Measurements from ENCODE around the gene AGBL1.

The AGBL1 gene

DNA sequence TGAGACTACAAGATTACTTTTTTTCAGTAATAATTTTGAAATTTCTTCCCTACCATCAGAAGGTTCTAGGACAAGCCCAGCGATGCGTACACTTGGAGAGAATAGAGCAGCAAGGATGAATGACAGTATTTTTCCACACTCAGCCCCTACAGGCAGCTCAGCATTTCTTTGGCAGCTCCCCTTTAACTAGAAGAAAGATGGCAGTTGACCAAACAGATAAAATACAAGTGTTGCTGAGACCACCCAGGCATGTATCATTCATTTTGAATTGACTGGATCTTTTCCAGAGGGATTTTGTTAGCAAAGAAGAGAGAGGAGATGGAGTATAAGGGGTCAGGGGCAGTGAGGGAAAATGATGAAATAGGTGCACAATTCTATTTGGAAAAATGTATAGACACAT lies 761.3 kb downstream of the AGBL1 start:
- Histone ChIP-seq H3K27me3 (ENCODE audit: insufficient read depth, low read length, poor library complexity) (no peaks in the 10 kb centered on the region), H3K4me3 (ENCODE audit: low read depth in 1 of 2, low read length in 2 of 2) (no peak overlapping the region), H3K4me1 (ENCODE audit: insufficient read depth, low read length) (no peaks in the 10 kb centered on the region), H2AFZ (ENCODE audit: low read depth, low read length) (no peak overlapping the region), H3K9ac (ENCODE audit: low read depth, low read length) (no peak overlapping the region), H3K4me2 (ENCODE audit: insufficient read depth, low read length) (no peak overlapping the region), H4K20me1 (ENCODE audit: insufficient read depth, low read length) (no peaks in the 10 kb centered on the region), H3K79me2 (ENCODE audit: insufficient read depth, low read length) (no peaks in the 10 kb centered on the region), H3K27ac (ENCODE audit: low read length) (no peak overlapping the region), H3K9me3 (ENCODE audit: insufficient read depth, low read length, severe bottlenecking) (no peaks in the 10 kb centered on the region), H3K36me3 (ENCODE audit: insufficient read depth, low read length) (no peaks in the 10 kb centered on the region)
- DNase-seq (no peak), ATAC-seq (ENCODE audit: insufficient read depth, low read depth) (no peak)
- no peak for TF ChIP-seq EZH2 (IDR thresholded peaks at IDR 0.05; ENCODE audit: borderline replicate concordance, low read depth, low read length, severe bottlenecking)
- TF ChIP-seq, protein P1, sequence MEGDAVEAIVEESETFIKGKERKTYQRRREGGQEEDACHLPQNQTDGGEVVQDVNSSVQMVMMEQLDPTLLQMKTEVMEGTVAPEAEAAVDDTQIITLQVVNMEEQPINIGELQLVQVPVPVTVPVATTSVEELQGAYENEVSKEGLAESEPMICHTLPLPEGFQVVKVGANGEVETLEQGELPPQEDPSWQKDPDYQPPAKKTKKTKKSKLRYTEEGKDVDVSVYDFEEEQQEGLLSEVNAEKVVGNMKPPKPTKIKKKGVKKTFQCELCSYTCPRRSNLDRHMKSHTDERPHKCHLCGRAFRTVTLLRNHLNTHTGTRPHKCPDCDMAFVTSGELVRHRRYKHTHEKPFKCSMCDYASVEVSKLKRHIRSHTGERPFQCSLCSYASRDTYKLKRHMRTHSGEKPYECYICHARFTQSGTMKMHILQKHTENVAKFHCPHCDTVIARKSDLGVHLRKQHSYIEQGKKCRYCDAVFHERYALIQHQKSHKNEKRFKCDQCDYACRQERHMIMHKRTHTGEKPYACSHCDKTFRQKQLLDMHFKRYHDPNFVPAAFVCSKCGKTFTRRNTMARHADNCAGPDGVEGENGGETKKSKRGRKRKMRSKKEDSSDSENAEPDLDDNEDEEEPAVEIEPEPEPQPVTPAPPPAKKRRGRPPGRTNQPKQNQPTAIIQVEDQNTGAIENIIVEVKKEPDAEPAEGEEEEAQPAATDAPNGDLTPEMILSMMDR (IDR thresholded peaks at IDR 0.05; ENCODE audit: borderline replicate concordance, extremely low read depth, low read length, poor library complexity, severe bottlenecking) = no peak

DNA sequence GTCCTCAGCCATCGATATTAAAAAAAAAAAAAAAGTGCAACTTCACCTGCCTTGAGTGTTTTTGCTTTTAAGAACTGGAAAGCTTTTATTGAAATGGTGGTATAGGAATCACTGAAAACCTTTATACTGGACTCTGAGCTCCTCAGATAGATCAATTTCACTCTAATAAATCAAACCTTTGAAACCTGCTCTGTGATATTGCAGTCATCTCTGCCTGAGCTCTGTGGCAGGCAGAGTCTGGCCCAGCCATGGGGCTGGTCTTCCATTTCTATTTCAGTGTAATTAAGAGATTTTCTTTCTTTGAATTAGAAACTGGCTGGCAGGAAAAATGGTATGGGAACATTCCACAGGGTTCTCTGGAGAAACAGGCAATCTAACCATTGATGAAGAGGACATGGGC lies 762.5 kb downstream of the AGBL1 start:
- H3K27me3 ChIP-seq (ENCODE audit: insufficient read depth, low read length, poor library complexity) = no peaks in the 10 kb centered on the region
- H3K36me3 ChIP-seq (ENCODE audit: insufficient read depth, low read length) = no peaks in the 10 kb centered on the region
- H3K4me2 ChIP-seq (ENCODE audit: insufficient read depth, low read length) = no peak overlapping the region
- H4K20me1 ChIP-seq (ENCODE audit: insufficient read depth, low read length) = no peaks in the 10 kb centered on the region
- no peak for TF ChIP-seq EZH2 (IDR thresholded peaks at IDR 0.05; ENCODE audit: borderline replicate concordance, low read depth, low read length, severe bottlenecking)
- TF ChIP-seq, protein P1 (IDR thresholded peaks at IDR 0.05; ENCODE audit: borderline replicate concordance, extremely low read depth, low read length, poor library complexity, severe bottlenecking) = no peak
- no peak overlapping the region for H3K9ac ChIP-seq (ENCODE audit: low read depth, low read length)
- DNase-seq (no peak), ATAC-seq (ENCODE audit: insufficient read depth, low read depth) (no peak)
- no peak overlapping the region for H2AFZ ChIP-seq (ENCODE audit: low read depth, low read length)
- H3K4me3 ChIP-seq (ENCODE audit: low read depth in 1 of 2, low read length in 2 of 2) = no peak overlapping the region
- H3K79me2 ChIP-seq (ENCODE audit: insufficient read depth, low read length) = no peaks in the 10 kb centered on the region
- H3K27ac ChIP-seq (ENCODE audit: low read length) = no peak overlapping the region
- H3K9me3 ChIP-seq (ENCODE audit: insufficient read depth, low read length, severe bottlenecking) = no peaks in the 10 kb centered on the region
- no peaks in the 10 kb centered on the region for H3K4me1 ChIP-seq (ENCODE audit: insufficient read depth, low read length)

DNA sequence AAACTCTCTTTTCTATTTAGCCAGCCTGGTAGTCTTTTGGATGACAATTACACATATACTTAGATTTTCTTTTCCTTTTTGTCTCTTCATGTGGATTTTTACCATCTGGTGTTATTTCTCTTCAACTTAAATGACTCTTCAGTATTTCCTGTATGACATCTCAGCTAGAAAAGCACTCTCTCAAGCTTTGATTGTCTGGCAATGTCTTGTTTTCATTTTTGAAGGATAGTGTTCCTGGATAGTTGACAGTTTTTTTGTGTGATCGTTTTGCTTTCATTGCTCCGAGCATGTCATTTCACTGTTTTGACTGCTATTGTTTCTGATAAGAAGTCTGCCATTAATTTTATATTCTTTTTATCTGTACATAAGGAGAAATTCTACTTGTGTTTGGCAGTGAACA lies 766.4 kb downstream of the AGBL1 start:
- H3K36me3 ChIP-seq (ENCODE audit: insufficient read depth, low read length) = no peaks in the 10 kb centered on the region
- no peaks in the 10 kb centered on the region for H4K20me1 ChIP-seq (ENCODE audit: insufficient read depth, low read length)
- H3K27ac ChIP-seq (ENCODE audit: low read length) = no peak overlapping the region
- no peaks in the 10 kb centered on the region for H3K27me3 ChIP-seq (ENCODE audit: insufficient read depth, low read length, poor library complexity)
- ATAC-seq (ENCODE audit: insufficient read depth, low read depth) (no peak), DNase-seq (no peak)
- TF ChIP-seq, protein P1 (IDR thresholded peaks at IDR 0.05; ENCODE audit: borderline replicate concordance, extremely low read depth, low read length, poor library complexity, severe bottlenecking) = no peak
- no peak for TF ChIP-seq EZH2 (IDR thresholded peaks at IDR 0.05; ENCODE audit: borderline replicate concordance, low read depth, low read length, severe bottlenecking)
- no peak overlapping the region for H2AFZ ChIP-seq (ENCODE audit: low read depth, low read length)
- no peak overlapping the region for H3K4me3 ChIP-seq (ENCODE audit: low read depth in 1 of 2, low read length in 2 of 2)
- H3K4me1 ChIP-seq (ENCODE audit: insufficient read depth, low read length) = no peaks in the 10 kb centered on the region
- H3K4me2 ChIP-seq (ENCODE audit: insufficient read depth, low read length) = no peak overlapping the region
- H3K9me3 ChIP-seq (ENCODE audit: insufficient read depth, low read length, severe bottlenecking) = no peaks in the 10 kb centered on the region
- H3K9ac ChIP-seq (ENCODE audit: low read depth, low read length) = no peak overlapping the region
- H3K79me2 ChIP-seq (ENCODE audit: insufficient read depth, low read length) = no peaks in the 10 kb centered on the region

DNA sequence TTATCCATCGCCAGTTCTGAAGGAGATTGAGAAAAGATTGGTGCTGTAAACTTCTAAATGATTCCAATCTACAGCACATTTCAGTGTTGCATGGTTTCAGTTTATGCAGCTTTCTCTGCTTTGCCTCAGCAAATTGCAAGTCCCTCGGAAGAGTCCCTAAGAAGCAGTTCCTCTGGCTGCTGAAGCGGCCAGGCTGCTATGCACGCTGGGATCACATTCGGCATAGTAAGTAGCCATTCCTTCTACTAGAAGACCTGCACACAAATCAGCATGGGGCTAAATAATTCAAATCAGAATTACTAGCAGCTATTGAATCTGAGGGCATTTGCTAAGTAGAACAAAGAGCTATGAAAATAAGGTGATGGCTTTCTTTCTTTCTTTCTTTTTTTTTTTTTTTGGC lies 769.5 kb downstream of the AGBL1 start:
- H3K4me2 ChIP-seq (ENCODE audit: insufficient read depth, low read length) = no peak overlapping the region
- no peaks in the 10 kb centered on the region for H3K9me3 ChIP-seq (ENCODE audit: insufficient read depth, low read length, severe bottlenecking)
- H2AFZ ChIP-seq (ENCODE audit: low read depth, low read length) = no peak overlapping the region
- no peak overlapping the region for H3K27ac ChIP-seq (ENCODE audit: low read length)
- H3K79me2 ChIP-seq (ENCODE audit: insufficient read depth, low read length) = no peaks in the 10 kb centered on the region
- H3K4me3 ChIP-seq (ENCODE audit: low read depth in 1 of 2, low read length in 2 of 2) = no peak overlapping the region
- ATAC-seq (ENCODE audit: insufficient read depth, low read depth) (no peak), DNase-seq (no peak)
- no peaks in the 10 kb centered on the region for H4K20me1 ChIP-seq (ENCODE audit: insufficient read depth, low read length)
- no peak for TF ChIP-seq EZH2 (IDR thresholded peaks at IDR 0.05; ENCODE audit: borderline replicate concordance, low read depth, low read length, severe bottlenecking)
- TF ChIP-seq, protein P1 (IDR thresholded peaks at IDR 0.05; ENCODE audit: borderline replicate concordance, extremely low read depth, low read length, poor library complexity, severe bottlenecking) = no peak
- H3K36me3 ChIP-seq (ENCODE audit: insufficient read depth, low read length) = no peaks in the 10 kb centered on the region
- H3K27me3 ChIP-seq (ENCODE audit: insufficient read depth, low read length, poor library complexity) = no peaks in the 10 kb centered on the region
- H3K4me1 ChIP-seq (ENCODE audit: insufficient read depth, low read length) = no peaks in the 10 kb centered on the region
- H3K9ac ChIP-seq (ENCODE audit: low read depth, low read length) = no peak overlapping the region

Data from DND-41 (cell line).